ENCODE measurements around the gene NELFE. TPM values are rescaled to one million over a fixed set of nuclear protein-coding genes. Genes with fewer than 3 reads are reported as not detected.

Gene NELFE
- total RNA-seq, 1 donor from 2014 or later: 47.7 TPM

DNA sequence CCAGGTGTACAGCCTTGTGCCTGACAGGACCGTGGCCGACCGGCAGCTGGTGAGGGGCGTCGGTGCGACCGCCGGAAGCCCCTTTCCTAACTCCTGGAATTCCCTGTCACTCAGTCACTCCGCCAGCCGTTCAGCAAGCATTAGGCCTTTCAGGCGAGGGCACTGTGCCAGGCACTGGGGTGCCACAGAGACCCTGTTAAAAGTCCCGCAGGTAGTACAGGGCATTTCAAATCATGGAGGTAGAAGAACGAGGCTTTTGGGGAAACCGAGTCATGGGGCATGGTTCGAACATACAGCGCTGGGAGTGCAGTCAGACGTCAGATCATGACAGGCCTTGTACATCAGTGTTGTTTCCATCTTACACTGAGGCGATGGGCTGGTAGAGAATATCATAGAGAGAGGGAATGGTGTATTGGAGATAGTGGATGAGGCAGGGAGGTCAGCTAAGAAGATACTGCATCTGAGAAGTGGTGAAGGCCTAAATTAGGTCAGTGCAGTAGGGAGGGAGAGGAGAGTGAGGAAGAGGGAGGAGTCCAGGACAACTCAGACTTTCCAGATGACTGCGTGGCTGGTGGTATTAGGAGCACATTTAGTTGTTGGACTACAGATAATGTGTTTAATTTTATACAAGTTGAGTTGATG, 14.1 kb upstream of the NELFE start:
- H3K9me3 ChIP-seq (ENCODE audit: insufficient read depth, low read depth, low read length): no peaks in the 10 kb centered on the region
- H3K36me3 ChIP-seq (ENCODE audit: insufficient read depth, low read length): peaks cover 5% of the 10 kb centered on the region
- peaks cover 35% of the 10 kb centered on the region for H3K4me1 ChIP-seq (ENCODE audit: insufficient read depth, low read length)
- no peaks in the 10 kb centered on the region for H3K27me3 ChIP-seq (ENCODE audit: insufficient read depth, low read length)
- H3K27me3 Mint-ChIP-seq (ENCODE audit: low read depth, unreplicated experiment): no peaks in the 10 kb centered on the region
- TF ChIP-seq EZH2 (IDR thresholded peaks at IDR 0.05; ENCODE audit: insufficient read depth, low read length): no peak
- no peak for TF ChIP-seq CTCF (IDR thresholded peaks at IDR 0.05; ENCODE audit: insufficient read depth, low read depth, low read length)
- peak overlapping the region; percentile 73 for H2AFZ ChIP-seq (ENCODE audit: low read depth, low read length)
- H4K20me1 ChIP-seq (ENCODE audit: insufficient read depth, low read length): peaks cover 11% of the 10 kb centered on the region
- peak overlapping the region; percentile 93 for H3K4me3 Mint-ChIP-seq (ENCODE audit: unreplicated experiment)
- peak overlapping the region; percentile 98 for H3K27ac Mint-ChIP-seq (ENCODE audit: unreplicated experiment)
- no peaks in the 10 kb centered on the region for H3K9me3 Mint-ChIP-seq (ENCODE audit: unreplicated experiment)
- peak; percentile 61 for DNase-seq (ENCODE audit: low read depth)
- H3K4me3 ChIP-seq (ENCODE audit: insufficient read depth, low read depth, low read length): peak overlapping the region; percentile 87
- peak overlapping the region; percentile 92 for H3K27ac ChIP-seq (ENCODE audit: low read depth, low read length)
- H3K4me1 Mint-ChIP-seq (ENCODE audit: low read depth, unreplicated experiment): peaks cover 20% of the 10 kb centered on the region
- FAIRE-seq: no peak
- H3K79me2 ChIP-seq (ENCODE audit: insufficient read depth, low read length): peaks cover 49% of the 10 kb centered on the region
- peak overlapping the region; percentile 99 for H3K4me2 ChIP-seq (ENCODE audit: low read length)
- H3K9ac ChIP-seq (ENCODE audit: low read length): peak overlapping the region; percentile 90
- H3K36me3 Mint-ChIP-seq (ENCODE audit: low read depth, unreplicated experiment): peaks cover 22% of the 10 kb centered on the region

GRCh38 chr6:31971993-31972708, 13.4 kb upstream of the NELFE start, which contains the start of gene DXO:
TSS of gene DXO (minus strand) at chr6:31972138. CDS start at chr6:31971675, 463 bp downstream.
- DNase-seq (ENCODE audit: low read depth): peak; percentile 99
- H3K9ac ChIP-seq (ENCODE audit: low read length): peak within 1 kb of the TSS; percentile 90
- peak within 1 kb of the TSS; percentile 87 for H3K4me3 ChIP-seq (ENCODE audit: insufficient read depth, low read depth, low read length)
- H3K4me2 ChIP-seq (ENCODE audit: low read length): peak within 1 kb of the TSS; percentile 99
- peak within 1 kb of the TSS; percentile 73 for H2AFZ ChIP-seq (ENCODE audit: low read depth, low read length)
- H3K36me3 Mint-ChIP-seq (ENCODE audit: low read depth, unreplicated experiment): peaks cover 25% of the 10 kb centered on the region
- H3K9me3 ChIP-seq (ENCODE audit: insufficient read depth, low read depth, low read length): no peaks in the 10 kb centered on the region
- H3K36me3 ChIP-seq (ENCODE audit: insufficient read depth, low read length): peaks cover 7% of the 10 kb centered on the region
- peak within 1 kb of the TSS; percentile 93 for H3K4me3 Mint-ChIP-seq (ENCODE audit: unreplicated experiment)
- peak within 1 kb of the TSS; percentile 92 for H3K27ac ChIP-seq (ENCODE audit: low read depth, low read length)
- peaks cover 12% of the 10 kb centered on the region for H4K20me1 ChIP-seq (ENCODE audit: insufficient read depth, low read length)
- H3K9me3 Mint-ChIP-seq (ENCODE audit: unreplicated experiment): no peaks in the 10 kb centered on the region
- H3K27me3 Mint-ChIP-seq (ENCODE audit: low read depth, unreplicated experiment): no peaks in the 10 kb centered on the region
- peaks cover 35% of the 10 kb centered on the region for H3K4me1 ChIP-seq (ENCODE audit: insufficient read depth, low read length)
- FAIRE-seq: no peak
- peak within 1 kb of the TSS; percentile 98 for H3K27ac Mint-ChIP-seq (ENCODE audit: unreplicated experiment)
- TF ChIP-seq EZH2 (IDR thresholded peaks at IDR 0.05; ENCODE audit: insufficient read depth, low read length) (no peak), CTCF (IDR thresholded peaks at IDR 0.05; ENCODE audit: insufficient read depth, low read depth, low read length) (no peak)
- H3K79me2 ChIP-seq (ENCODE audit: insufficient read depth, low read length): peaks cover 49% of the 10 kb centered on the region
- no peaks in the 10 kb centered on the region for H3K27me3 ChIP-seq (ENCODE audit: insufficient read depth, low read length)
- H3K4me1 Mint-ChIP-seq (ENCODE audit: low read depth, unreplicated experiment): peaks cover 20% of the 10 kb centered on the region

All from astrocyte (in vitro differentiated cells and primary cell).